Activated T-helper 17 cell treated with anti-CD3 and anti-CD28 coated beads, Interleukin-2, amount 50 U/mL, for 72 hours (primary cell): ENCODE data around the gene MRTFB. TPM values are rescaled to one million over a fixed set of nuclear protein-coding genes. Genes with fewer than 3 reads are reported as not detected.

Source experiments
- ATAC-seq: fragments of 150-1000 bp; cut with Tn5 transposase; replicated peaks from 2 replicates; pipeline ENCODE4 v1.10.0; 2021; ENCODE audit warnings: mild to moderate bottlenecking, moderate library complexity
- H3K27ac Mint-ChIP-seq: one replicate; pipeline ENCODE4 v1.8.0; 2022; ENCODE audit warnings: mixed read lengths
- H3K27me3 Mint-ChIP-seq: one replicate; pipeline ENCODE4 v1.8.0; 2022; ENCODE audit warnings: mixed read lengths
- H3K36me3 Mint-ChIP-seq: one replicate; pipeline ENCODE4 v1.8.0; 2022; ENCODE audit warnings: low read depth, mild to moderate bottlenecking, mixed read lengths
- H3K4me1 Mint-ChIP-seq: one replicate; pipeline ENCODE4 v1.8.0; 2022; ENCODE audit warnings: mixed read lengths
- H3K4me3 Mint-ChIP-seq: one replicate; pipeline ENCODE4 v1.8.0; 2022; ENCODE audit warnings: mild to moderate bottlenecking, mixed read lengths
- H3K9me3 Mint-ChIP-seq: one replicate; pipeline ENCODE4 v1.8.0; 2022; ENCODE audit warnings: mixed read lengths
- total RNA-seq, 2 donors: library from RNA; stranded (reverse); gene quantifications; one replicate each; pipeline ENCODE4 v1.2.3, GENCODE V29; 2022

The MRTFB gene
- total RNA-seq, 2 donors from 2014 or later, result 18.2 to 18.8 TPM

GRCh38 chr16:14186795-14187221 is 115.7 kb downstream of the MRTFB start:
- no peak overlapping the region for H3K27ac Mint-ChIP-seq
- ATAC-seq, result no peak

DNA sequence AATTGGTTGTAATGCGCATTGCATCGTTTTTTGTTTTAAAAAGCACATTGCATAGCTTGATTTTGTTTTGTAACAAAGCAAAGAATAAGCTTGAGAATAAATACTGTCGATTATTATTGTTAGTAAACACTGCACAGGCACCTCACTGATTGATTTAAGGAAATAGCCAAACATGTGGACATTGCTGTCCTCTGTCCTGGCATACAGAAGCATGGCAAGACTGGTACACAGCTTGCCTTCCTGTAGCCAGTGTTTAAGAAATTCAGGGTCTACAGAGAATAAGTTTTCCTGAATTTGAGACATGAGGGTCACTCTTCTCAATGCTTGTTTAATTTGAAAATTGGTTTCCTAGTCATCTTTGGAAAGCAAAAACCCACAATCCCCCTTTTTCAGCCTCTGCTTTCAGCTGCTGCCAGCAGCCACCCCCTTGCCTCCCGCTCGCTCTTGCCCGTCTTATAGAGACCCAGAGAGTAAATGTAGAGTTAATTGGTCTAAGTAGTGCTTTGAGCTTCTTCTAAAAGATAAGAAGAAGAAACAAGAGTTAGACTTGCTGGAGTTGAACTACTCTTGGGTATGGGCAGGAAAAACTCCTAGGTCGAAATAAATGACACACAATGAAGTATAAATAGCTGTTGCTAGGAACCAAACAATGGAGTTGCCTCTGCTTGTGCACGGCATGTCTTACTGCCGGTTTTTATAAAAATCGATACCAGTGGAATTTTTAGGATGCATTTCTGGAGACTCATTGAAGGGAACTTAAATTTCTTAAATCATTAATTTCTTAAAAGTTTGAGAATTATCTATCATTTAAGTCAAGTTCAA is 116.6 kb downstream of the MRTFB start:
- Mint-ChIP-seq H3K27me3 (no peaks in the 10 kb centered on the region), H3K9me3 (no peaks in the 10 kb centered on the region), H3K4me3 (no peak overlapping the region), H3K36me3 (no peaks in the 10 kb centered on the region), H3K4me1 (peaks cover 6% of the 10 kb centered on the region), H3K27ac (no peak overlapping the region)
- ATAC-seq, result no peak

More at GRCh38 chr16:14186795-14187221, 115.7 kb downstream of the MRTFB start:
- H3K27me3 Mint-ChIP-seq, result no peaks in the 10 kb centered on the region
- H3K4me3 Mint-ChIP-seq, result no peak overlapping the region
- no peaks in the 10 kb centered on the region for H3K36me3 Mint-ChIP-seq
- peaks cover 6% of the 10 kb centered on the region for H3K4me1 Mint-ChIP-seq
- no peaks in the 10 kb centered on the region for H3K9me3 Mint-ChIP-seq

- Mint-ChIP-seq H3K4me3 (peak overlapping the region; percentile 66), H3K4me1 (peaks cover 6% of the 10 kb centered on the region)
These were observed 122.3 kb downstream of the MRTFB start for GRCh38 chr16:14193316-14193871.

GRCh38 chr16:14194721-14195120 is 123.6 kb downstream of the MRTFB start:
- H3K9me3 Mint-ChIP-seq, result no peaks in the 10 kb centered on the region
- no peaks in the 10 kb centered on the region for H3K27me3 Mint-ChIP-seq
- H3K4me3 Mint-ChIP-seq, result no peak overlapping the region
- peaks cover 14% of the 10 kb centered on the region for H3K4me1 Mint-ChIP-seq
- H3K27ac Mint-ChIP-seq, result no peak overlapping the region
- H3K36me3 Mint-ChIP-seq, result no peaks in the 10 kb centered on the region
- ATAC-seq, result no peak

More at GRCh38 chr16:14193316-14193871, 122.3 kb downstream of the MRTFB start:
- Mint-ChIP-seq H3K27ac (peak overlapping the region; percentile 80), H3K27me3 (no peaks in the 10 kb centered on the region), H3K9me3 (no peaks in the 10 kb centered on the region), H3K36me3 (no peaks in the 10 kb centered on the region)
- ATAC-seq, result peak; percentile 87

DNA sequence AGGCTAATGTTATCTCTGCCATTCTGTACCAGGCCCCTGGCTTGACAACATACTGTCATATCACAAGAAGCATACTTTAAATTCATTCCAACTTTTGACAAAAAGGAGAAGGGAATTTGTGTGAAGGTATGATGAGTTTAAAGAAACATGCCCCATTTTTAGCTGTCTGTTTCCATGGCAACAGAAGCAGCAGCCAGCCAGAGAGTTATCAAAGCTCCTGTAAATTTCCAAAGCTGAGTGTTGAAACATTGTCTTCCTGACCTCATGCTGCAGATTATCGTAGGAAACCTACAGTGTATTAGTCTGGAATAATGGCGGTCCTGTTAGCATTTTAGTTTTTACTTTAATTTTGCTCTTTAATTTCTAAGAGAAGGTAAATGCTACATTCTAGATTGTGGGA is 124.9 kb downstream of the MRTFB start:
- Mint-ChIP-seq H3K36me3 (no peaks in the 10 kb centered on the region), H3K4me3 (no peak overlapping the region), H3K9me3 (no peaks in the 10 kb centered on the region), H3K4me1 (peaks cover 14% of the 10 kb centered on the region), H3K27ac (peak overlapping the region; percentile 25), H3K27me3 (no peaks in the 10 kb centered on the region)
- no peak for ATAC-seq

DNA sequence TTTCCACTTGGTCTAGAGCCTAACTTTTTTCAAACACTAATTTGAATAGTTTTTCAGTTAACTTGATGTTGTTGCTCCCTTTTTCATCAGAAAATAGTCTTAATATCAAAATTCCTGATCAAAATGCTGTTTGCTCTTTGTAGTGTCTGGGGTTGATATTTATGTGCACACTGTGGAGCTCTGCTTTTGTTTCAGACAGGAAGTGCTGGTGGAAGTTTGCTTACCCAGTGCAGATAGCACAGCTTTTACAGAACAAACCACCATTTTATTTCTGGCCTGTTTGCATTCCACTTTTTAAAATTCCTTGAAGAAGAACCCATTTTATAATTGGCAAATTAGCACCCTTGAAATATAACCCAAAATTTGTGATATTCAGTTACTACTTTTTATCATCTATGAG is 125.4 kb downstream of the MRTFB start:
- no peaks in the 10 kb centered on the region for H3K36me3 Mint-ChIP-seq
- H3K4me3 Mint-ChIP-seq, result no peak overlapping the region
- no peaks in the 10 kb centered on the region for H3K9me3 Mint-ChIP-seq
- H3K27ac Mint-ChIP-seq, result no peak overlapping the region
- no peaks in the 10 kb centered on the region for H3K27me3 Mint-ChIP-seq
- no peak for ATAC-seq
- H3K4me1 Mint-ChIP-seq, result peaks cover 14% of the 10 kb centered on the region

- peaks cover 13% of the 10 kb centered on the region for H3K4me1 Mint-ChIP-seq
These were observed 126.9 kb downstream of the MRTFB start for GRCh38 chr16:14198012-14198411.

GRCh38 chr16:14198572-14198971 is 127.5 kb downstream of the MRTFB start:
- Mint-ChIP-seq H3K27me3 (no peaks in the 10 kb centered on the region), H3K27ac (no peak overlapping the region), H3K36me3 (no peaks in the 10 kb centered on the region), H3K4me3 (no peak overlapping the region), H3K9me3 (no peaks in the 10 kb centered on the region), H3K4me1 (peaks cover 8% of the 10 kb centered on the region)
- no peak for ATAC-seq

More at GRCh38 chr16:14198012-14198411, 126.9 kb downstream of the MRTFB start:
- Mint-ChIP-seq H3K27me3 (no peaks in the 10 kb centered on the region), H3K4me3 (no peak overlapping the region), H3K27ac (no peak overlapping the region), H3K36me3 (no peaks in the 10 kb centered on the region), H3K9me3 (no peaks in the 10 kb centered on the region)
- no peak for ATAC-seq

GRCh38 chr16:14199199-14199598 is 128.1 kb downstream of the MRTFB start:
- no peak overlapping the region for H3K27ac Mint-ChIP-seq
- H3K4me1 Mint-ChIP-seq, result peaks cover 7% of the 10 kb centered on the region
- ATAC-seq, result no peak
- H3K4me3 Mint-ChIP-seq, result no peak overlapping the region
- no peaks in the 10 kb centered on the region for H3K9me3 Mint-ChIP-seq
- no peaks in the 10 kb centered on the region for H3K36me3 Mint-ChIP-seq
- H3K27me3 Mint-ChIP-seq, result no peaks in the 10 kb centered on the region

- H3K27ac Mint-ChIP-seq, result no peak overlapping the region
- H3K4me3 Mint-ChIP-seq, result no peak overlapping the region
- no peaks in the 10 kb centered on the region for H3K9me3 Mint-ChIP-seq
- no peaks in the 10 kb centered on the region for H3K27me3 Mint-ChIP-seq
- H3K4me1 Mint-ChIP-seq, result peaks cover 7% of the 10 kb centered on the region
- no peak for ATAC-seq
- no peaks in the 10 kb centered on the region for H3K36me3 Mint-ChIP-seq
These were observed 128.5 kb downstream of the MRTFB start for GRCh38 chr16:14199624-14200023.

DNA sequence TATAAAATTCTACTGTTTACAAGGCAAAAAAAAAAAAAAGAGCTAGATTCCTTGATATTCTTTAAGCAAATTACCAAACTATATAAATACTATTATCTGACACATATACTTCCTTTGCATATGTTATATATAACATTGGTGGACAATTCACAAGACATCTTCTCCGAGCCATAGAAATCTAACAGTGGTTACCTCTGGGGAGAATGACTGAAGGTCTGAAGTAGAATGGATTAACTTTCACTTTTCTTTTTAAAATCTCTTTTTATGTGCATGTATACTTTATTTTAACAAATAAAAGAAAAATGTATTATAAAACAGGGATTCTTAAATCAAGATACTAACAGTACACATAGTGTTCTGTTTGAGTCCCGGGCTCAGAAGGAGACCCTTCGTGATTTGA is 131.0 kb downstream of the MRTFB start:
- Mint-ChIP-seq H3K4me1 (peaks cover 7% of the 10 kb centered on the region), H3K4me3 (no peak overlapping the region), H3K27me3 (no peaks in the 10 kb centered on the region), H3K36me3 (no peaks in the 10 kb centered on the region), H3K9me3 (no peaks in the 10 kb centered on the region), H3K27ac (no peak overlapping the region)
- no peak for ATAC-seq

DNA sequence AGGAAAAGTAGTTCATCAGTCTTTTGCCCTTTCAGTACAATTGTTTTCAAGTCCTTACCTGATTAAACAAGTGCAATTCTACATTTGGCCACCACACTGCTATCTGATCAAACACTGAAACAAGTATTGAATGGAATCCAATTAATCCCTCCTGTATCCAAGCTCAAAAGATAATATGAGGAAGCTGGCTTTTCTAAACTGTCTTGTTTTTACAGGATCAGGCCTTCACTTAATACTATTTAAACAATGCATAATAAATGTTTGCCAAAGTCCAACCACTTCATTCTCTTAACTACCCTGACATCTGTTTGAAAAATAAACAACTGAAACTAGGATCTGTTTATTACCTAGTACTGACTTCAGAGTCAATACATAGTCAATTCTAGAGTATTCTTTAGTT is 131.6 kb downstream of the MRTFB start:
- Mint-ChIP-seq H3K27ac (no peak overlapping the region), H3K9me3 (no peaks in the 10 kb centered on the region), H3K27me3 (no peaks in the 10 kb centered on the region), H3K36me3 (no peaks in the 10 kb centered on the region), H3K4me1 (peaks cover 7% of the 10 kb centered on the region), H3K4me3 (no peak overlapping the region)
- ATAC-seq, result no peak

- ATAC-seq, result no peak
- Mint-ChIP-seq H3K36me3 (no peaks in the 10 kb centered on the region), H3K27ac (no peak overlapping the region), H3K4me3 (no peak overlapping the region), H3K9me3 (no peaks in the 10 kb centered on the region), H3K27me3 (no peaks in the 10 kb centered on the region), H3K4me1 (peaks cover 7% of the 10 kb centered on the region)
These were observed 132.0 kb downstream of the MRTFB start for GRCh38 chr16:14203166-14203565.

- peak overlapping the region; percentile 33 for H3K27ac Mint-ChIP-seq
- H3K9me3 Mint-ChIP-seq, result no peaks in the 10 kb centered on the region
- H3K4me1 Mint-ChIP-seq, result no peaks in the 10 kb centered on the region
- H3K27me3 Mint-ChIP-seq, result no peaks in the 10 kb centered on the region
- no peaks in the 10 kb centered on the region for H3K36me3 Mint-ChIP-seq
- peak; percentile 56 for ATAC-seq
- H3K4me3 Mint-ChIP-seq, result no peak overlapping the region
These were observed 134.5 kb downstream of the MRTFB start for GRCh38 chr16:14205666-14206065.

DNA sequence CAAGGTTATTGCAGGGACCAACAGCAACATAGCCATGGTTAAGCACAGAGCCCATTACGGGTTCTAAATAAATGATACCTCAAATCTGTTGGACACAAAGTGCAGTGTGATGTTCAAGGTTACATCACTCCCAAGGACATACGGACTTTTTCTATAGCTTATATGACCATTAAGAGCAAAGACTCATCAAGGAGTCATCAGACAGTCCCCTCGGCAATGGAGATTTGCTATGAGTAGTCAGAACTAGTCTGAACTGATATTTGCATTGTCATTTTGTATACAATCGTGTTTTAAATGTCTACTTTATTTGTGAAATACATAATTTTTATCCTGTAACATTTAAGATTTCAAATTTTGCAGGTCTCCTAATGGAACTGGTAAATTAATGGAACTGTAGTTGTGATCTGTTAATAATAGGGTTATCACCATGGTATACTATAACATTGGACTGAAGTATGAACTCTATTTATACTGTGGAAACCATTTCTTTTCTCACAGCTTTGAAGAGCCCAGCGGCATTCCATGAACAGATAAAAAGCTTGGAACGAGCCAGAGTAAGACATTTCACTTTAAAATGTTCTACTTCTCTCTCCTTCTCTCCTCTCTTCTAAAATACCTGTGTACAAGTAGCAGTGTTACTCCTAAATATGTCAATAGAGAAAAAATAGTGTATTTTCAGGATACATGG is 140.9 kb downstream of the MRTFB start:
- H3K27me3 Mint-ChIP-seq, result no peaks in the 10 kb centered on the region
- H3K4me3 Mint-ChIP-seq, result no peak overlapping the region
- no peak for ATAC-seq
- H3K36me3 Mint-ChIP-seq, result peaks cover 27% of the 10 kb centered on the region
- H3K4me1 Mint-ChIP-seq, result no peaks in the 10 kb centered on the region
- no peaks in the 10 kb centered on the region for H3K9me3 Mint-ChIP-seq
- no peak overlapping the region for H3K27ac Mint-ChIP-seq
